GM23338 (cell line): Measurements from ENCODE around the gene ZBTB7C. TPM values are rescaled to one million over a fixed set of nuclear protein-coding genes. Genes with fewer than 3 reads are reported as not detected.

Source experiments
- ATAC-seq: fragments of 200-7000 bp; cut with Tn5 transposase; 3 replicates; pipeline ENCODE4 v1.9.1; 2020
- DNase-seq: peaks from one replicate; pipeline ENCODE4 v3.0.0-alpha.2; 2015; ENCODE audit warnings: low spot score
- H2AFZ ChIP-seq: fragments of 200-600 bp; sonication (generic); 2 replicates; pipeline ENCODE4 v1.8.0; 2016; ENCODE audit warnings: antibody characterized with exemption, mild to moderate bottlenecking, moderate library complexity
- H3F3A ChIP-seq: fragments of 200-600 bp; sonication (generic); replicated peaks from 2 replicates; pipeline ENCODE4 v1.8.0; 2017; ENCODE audit warnings: antibody characterized with exemption, mixed run types, low read depth
- H3K27ac ChIP-seq: fragments of 200-600 bp; sonication (generic); 2 replicates; pipeline ENCODE4 v1.6.1; 2016; ENCODE audit warnings: low read depth
- H3K27me3 ChIP-seq: fragments of 200-600 bp; sonication (generic); 2 replicates; pipeline ENCODE4 v1.8.0; 2016; ENCODE audit warnings: mild to moderate bottlenecking, mixed run types, moderate library complexity; ENCODE audit not compliant: insufficient read depth
- H3K36me3 ChIP-seq: fragments of 200-600 bp; sonication (generic); 2 replicates; pipeline ENCODE4 v1.8.0; 2016; ENCODE audit warnings: mild to moderate bottlenecking; ENCODE audit not compliant: insufficient read depth
- H3K4me1 ChIP-seq: fragments of 200-600 bp; sonication (generic); 2 replicates; pipeline ENCODE4 v1.8.0; 2016; ENCODE audit warnings: mild to moderate bottlenecking, moderate library complexity; ENCODE audit not compliant: insufficient read depth
- H3K4me2 ChIP-seq: fragments of 200-600 bp; sonication (generic); 2 replicates; pipeline ENCODE4 v1.7.1; 2017; ENCODE audit warnings: mixed run types
- H3K4me3 ChIP-seq: fragments of 200-600 bp; sonication (generic); 2 replicates; pipeline ENCODE4 v1.6.1; 2016; ENCODE audit warnings: mixed run types
- H3K79me2 ChIP-seq: fragments of 200-600 bp; sonication (generic); replicated peaks from 2 replicates; pipeline ENCODE4 v1.8.0; 2017; ENCODE audit warnings: mild to moderate bottlenecking; ENCODE audit not compliant: insufficient read depth
- H3K9me2 ChIP-seq: fragments of 200-600 bp; sonication (generic); 2 replicates; pipeline ENCODE4 v1.8.0; 2017; ENCODE audit not compliant: insufficient read depth
- H4K20me1 ChIP-seq: fragments of 200-600 bp; sonication (generic); replicated peaks from 2 replicates; pipeline ENCODE4 v1.8.0; 2017; ENCODE audit warnings: mild to moderate bottlenecking; ENCODE audit not compliant: insufficient read depth
- H3K27ac Mint-ChIP-seq: 2 replicates; pipeline ENCODE4 v1.8.0; 2020; ENCODE audit warnings: inconsistent platforms, mild to moderate bottlenecking, moderate library complexity, mixed read lengths
- H3K27me3 Mint-ChIP-seq: 3 replicates; pipeline ENCODE4 v1.8.0; 2022; ENCODE audit warnings: low read depth, mild to moderate bottlenecking, moderate library complexity, mixed read lengths, inconsistent platforms; ENCODE audit not compliant: insufficient read depth, poor library complexity
- H3K36me3 Mint-ChIP-seq: 3 replicates; pipeline ENCODE4 v1.8.0; 2021; ENCODE audit warnings: low read depth, mild to moderate bottlenecking, inconsistent platforms, moderate library complexity, mixed read lengths
- H3K4me1 Mint-ChIP-seq: 3 replicates; pipeline ENCODE4 v1.8.0; 2020; ENCODE audit warnings: mild to moderate bottlenecking, inconsistent platforms, mixed read lengths
- H3K4me3 Mint-ChIP-seq: 3 replicates; pipeline ENCODE4 v1.8.0; 2021; ENCODE audit warnings: moderate library complexity, mild to moderate bottlenecking, inconsistent platforms, mixed read lengths
- H3K9me3 Mint-ChIP-seq: 3 replicates; pipeline ENCODE4 v1.8.0; 2020; ENCODE audit warnings: moderate library complexity, mild to moderate bottlenecking, inconsistent platforms, mixed read lengths
- EZH2 ChIP-seq: fragments of 200-600 bp; sonication (generic); IDR thresholded peaks from one replicate; pipeline ENCODE4 v1.8.0; 2017; ENCODE audit warnings: antibody characterized with exemption, mild to moderate bottlenecking, low read depth; ENCODE audit not compliant: unreplicated experiment
- EZH2phosphoT487 ChIP-seq: fragments of 200-600 bp; sonication (generic); IDR thresholded peaks from one replicate; pipeline ENCODE4 v1.8.1; 2018; ENCODE audit warnings: antibody characterized with exemption; ENCODE audit not compliant: unreplicated experiment
- JUNB ChIP-seq: IDR thresholded peaks from one replicate; pipeline ENCODE4 v1.6.1; 2016; ENCODE audit warnings: antibody characterized with exemption; ENCODE audit not compliant: unreplicated experiment
- NANOG ChIP-seq: IDR thresholded peaks from 2 replicates; pipeline ENCODE4 v1.6.1; 2016; ENCODE audit warnings: antibody characterized with exemption, borderline replicate concordance
- POLR2AphosphoS5 ChIP-seq: IDR thresholded peaks from 2 replicates; pipeline ENCODE4 v1.6.1; 2016; ENCODE audit warnings: antibody characterized with exemption, low read depth
- STAT1 ChIP-seq: IDR thresholded peaks from one replicate; pipeline ENCODE4 v1.6.1; 2016; ENCODE audit warnings: antibody characterized with exemption; ENCODE audit not compliant: unreplicated experiment
- ZNF114 ChIP-seq: fragments of 250-450 bp; sonication (Bioruptor Pico); IDR thresholded peaks from 2 replicates; pipeline ENCODE4 v1.5.0; 2020; ENCODE audit warnings: mild to moderate bottlenecking, moderate library complexity
- ZNF331 ChIP-seq: fragments of 250-450 bp; sonication (Bioruptor Pico); IDR thresholded peaks from 2 replicates; pipeline ENCODE4 v1.5.0; 2020; ENCODE audit warnings: low read depth, mild to moderate bottlenecking, moderate library complexity
- polyA plus RNA-seq: library from polyadenylated mRNA; unstranded; fragments of >200 nt; fragmentation: Nextera tagmentation; extraction: Ambion mirVana; gene quantifications from 2 replicates; pipeline ENCODE4 v1.2.1, GENCODE V29; 2016
- total RNA-seq: library from RNA; depleted of rRNA; stranded (reverse); fragments of >200 nt; shearing (Covaris generic); gene quantifications from 2 replicates; pipeline ENCODE4 v1.2.3, GENCODE V29; 2014
- TF ChIP-seq, protein P1 (sequence below), 2 experiments: fragments of 200-600 bp in 1 of 2; sonication (generic) in 1 of 2; conservative IDR thresholded peaks; 2 replicates each; pipeline versions ENCODE4 v1.5.1 to v1.6.1; 2016 to 2017; ENCODE audit warnings: antibody characterized with exemption in 2 of 2, low read depth in 2 of 2, mild to moderate bottlenecking in 2 of 2, moderate library complexity in 1 of 2
- TF ChIP-seq, protein P2 (sequence below): IDR thresholded peaks from one replicate; pipeline ENCODE4 v1.6.1; 2018; ENCODE audit warnings: antibody characterized with exemption; ENCODE audit not compliant: unreplicated experiment
- TF ChIP-seq, protein P3 (sequence below): IDR thresholded peaks from 2 replicates; pipeline ENCODE4 v1.6.1; 2016; ENCODE audit warnings: antibody characterized with exemption
- TF ChIP-seq, protein P4 (sequence below): fragments of 250-450 bp; sonication (Bioruptor Pico); IDR thresholded peaks from 2 replicates; pipeline ENCODE4 v1.5.0; 2020; ENCODE audit warnings: mild to moderate bottlenecking, moderate library complexity

Gene ZBTB7C
- total and polyA plus RNA-seq, 2 experiments from 2014 or later: 0.03 to 0.14 TPM

DNA sequence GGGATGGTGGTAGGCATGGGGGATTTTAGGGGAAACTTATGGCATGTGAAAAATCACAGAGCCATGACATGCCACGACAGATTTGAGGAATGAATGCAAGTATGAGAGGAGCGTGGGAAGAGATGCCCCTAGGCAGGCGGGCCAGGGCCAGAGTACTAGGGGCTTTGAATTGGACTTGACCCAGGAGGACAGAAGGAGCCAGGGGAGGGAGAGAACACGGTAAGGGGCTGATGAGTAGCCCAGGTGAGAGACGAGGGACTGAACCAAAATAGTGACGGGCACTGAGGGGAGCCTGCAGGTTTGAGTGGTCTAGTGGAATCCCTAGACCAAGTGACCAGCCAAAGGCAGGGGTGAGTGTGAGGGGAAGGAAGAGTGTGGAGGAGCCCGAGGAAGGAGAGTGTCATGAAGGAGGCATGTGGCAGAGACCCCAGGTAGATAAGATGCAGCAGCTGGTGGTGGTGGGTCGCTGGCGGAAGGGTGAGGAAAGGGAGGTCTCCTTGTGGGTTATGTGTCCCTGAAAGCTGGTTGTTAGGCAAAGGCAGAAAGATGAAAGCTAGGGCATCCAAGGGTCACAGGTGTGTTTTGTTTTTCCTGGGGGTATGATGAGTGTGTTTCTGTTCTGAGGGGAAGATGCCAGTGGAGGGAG, 48.7 kb downstream of the ZBTB7C start:
- Histone ChIP-seq H2AFZ (no peak overlapping the region), H4K20me1 (no peaks in the 10 kb centered on the region), H3K4me3 (no peak overlapping the region), H3K79me2 (no peaks in the 10 kb centered on the region), H3K4me1 (peaks cover 8% of the 10 kb centered on the region), H3K4me2 (no peak overlapping the region), H3K27me3 (no peaks in the 10 kb centered on the region), H3F3A (no peaks in the 10 kb centered on the region), H3K36me3 (peaks cover 7% of the 10 kb centered on the region; the same call in 1 of the 2 replicates), H3K27ac (no peak overlapping the region), H3K9me2 (no peaks in the 10 kb centered on the region)
- H3K36me3 Mint-ChIP-seq: peaks cover 5% of the 10 kb centered on the region; the same call in 2 of the 3 replicates
- H3K27ac Mint-ChIP-seq: no peak overlapping the region
- ATAC-seq: no peak
- TF ChIP-seq JUNB (no peak), ZNF114 (CRISPR knock-in tag) (no peak), EZH2phosphoT487 (no peak), POLR2AphosphoS5 (no peak), ZNF331 (CRISPR knock-in tag) (no peak), STAT1 (no peak), EZH2 (no peak), NANOG (no peak)
- TF ChIP-seq, protein P1, sequence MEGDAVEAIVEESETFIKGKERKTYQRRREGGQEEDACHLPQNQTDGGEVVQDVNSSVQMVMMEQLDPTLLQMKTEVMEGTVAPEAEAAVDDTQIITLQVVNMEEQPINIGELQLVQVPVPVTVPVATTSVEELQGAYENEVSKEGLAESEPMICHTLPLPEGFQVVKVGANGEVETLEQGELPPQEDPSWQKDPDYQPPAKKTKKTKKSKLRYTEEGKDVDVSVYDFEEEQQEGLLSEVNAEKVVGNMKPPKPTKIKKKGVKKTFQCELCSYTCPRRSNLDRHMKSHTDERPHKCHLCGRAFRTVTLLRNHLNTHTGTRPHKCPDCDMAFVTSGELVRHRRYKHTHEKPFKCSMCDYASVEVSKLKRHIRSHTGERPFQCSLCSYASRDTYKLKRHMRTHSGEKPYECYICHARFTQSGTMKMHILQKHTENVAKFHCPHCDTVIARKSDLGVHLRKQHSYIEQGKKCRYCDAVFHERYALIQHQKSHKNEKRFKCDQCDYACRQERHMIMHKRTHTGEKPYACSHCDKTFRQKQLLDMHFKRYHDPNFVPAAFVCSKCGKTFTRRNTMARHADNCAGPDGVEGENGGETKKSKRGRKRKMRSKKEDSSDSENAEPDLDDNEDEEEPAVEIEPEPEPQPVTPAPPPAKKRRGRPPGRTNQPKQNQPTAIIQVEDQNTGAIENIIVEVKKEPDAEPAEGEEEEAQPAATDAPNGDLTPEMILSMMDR (conservative IDR thresholded peaks at IDR 0.05; ENCODE audit: low read depth in 2 of 2): no peak
- TF ChIP-seq, protein P2, sequence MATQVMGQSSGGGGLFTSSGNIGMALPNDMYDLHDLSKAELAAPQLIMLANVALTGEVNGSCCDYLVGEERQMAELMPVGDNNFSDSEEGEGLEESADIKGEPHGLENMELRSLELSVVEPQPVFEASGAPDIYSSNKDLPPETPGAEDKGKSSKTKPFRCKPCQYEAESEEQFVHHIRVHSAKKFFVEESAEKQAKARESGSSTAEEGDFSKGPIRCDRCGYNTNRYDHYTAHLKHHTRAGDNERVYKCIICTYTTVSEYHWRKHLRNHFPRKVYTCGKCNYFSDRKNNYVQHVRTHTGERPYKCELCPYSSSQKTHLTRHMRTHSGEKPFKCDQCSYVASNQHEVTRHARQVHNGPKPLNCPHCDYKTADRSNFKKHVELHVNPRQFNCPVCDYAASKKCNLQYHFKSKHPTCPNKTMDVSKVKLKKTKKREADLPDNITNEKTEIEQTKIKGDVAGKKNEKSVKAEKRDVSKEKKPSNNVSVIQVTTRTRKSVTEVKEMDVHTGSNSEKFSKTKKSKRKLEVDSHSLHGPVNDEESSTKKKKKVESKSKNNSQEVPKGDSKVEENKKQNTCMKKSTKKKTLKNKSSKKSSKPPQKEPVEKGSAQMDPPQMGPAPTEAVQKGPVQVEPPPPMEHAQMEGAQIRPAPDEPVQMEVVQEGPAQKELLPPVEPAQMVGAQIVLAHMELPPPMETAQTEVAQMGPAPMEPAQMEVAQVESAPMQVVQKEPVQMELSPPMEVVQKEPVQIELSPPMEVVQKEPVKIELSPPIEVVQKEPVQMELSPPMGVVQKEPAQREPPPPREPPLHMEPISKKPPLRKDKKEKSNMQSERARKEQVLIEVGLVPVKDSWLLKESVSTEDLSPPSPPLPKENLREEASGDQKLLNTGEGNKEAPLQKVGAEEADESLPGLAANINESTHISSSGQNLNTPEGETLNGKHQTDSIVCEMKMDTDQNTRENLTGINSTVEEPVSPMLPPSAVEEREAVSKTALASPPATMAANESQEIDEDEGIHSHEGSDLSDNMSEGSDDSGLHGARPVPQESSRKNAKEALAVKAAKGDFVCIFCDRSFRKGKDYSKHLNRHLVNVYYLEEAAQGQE: no peak
- TF ChIP-seq, protein P3, sequence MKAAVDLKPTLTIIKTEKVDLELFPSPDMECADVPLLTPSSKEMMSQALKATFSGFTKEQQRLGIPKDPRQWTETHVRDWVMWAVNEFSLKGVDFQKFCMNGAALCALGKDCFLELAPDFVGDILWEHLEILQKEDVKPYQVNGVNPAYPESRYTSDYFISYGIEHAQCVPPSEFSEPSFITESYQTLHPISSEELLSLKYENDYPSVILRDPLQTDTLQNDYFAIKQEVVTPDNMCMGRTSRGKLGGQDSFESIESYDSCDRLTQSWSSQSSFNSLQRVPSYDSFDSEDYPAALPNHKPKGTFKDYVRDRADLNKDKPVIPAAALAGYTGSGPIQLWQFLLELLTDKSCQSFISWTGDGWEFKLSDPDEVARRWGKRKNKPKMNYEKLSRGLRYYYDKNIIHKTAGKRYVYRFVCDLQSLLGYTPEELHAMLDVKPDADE: no peak
- TF ChIP-seq, protein P4, sequence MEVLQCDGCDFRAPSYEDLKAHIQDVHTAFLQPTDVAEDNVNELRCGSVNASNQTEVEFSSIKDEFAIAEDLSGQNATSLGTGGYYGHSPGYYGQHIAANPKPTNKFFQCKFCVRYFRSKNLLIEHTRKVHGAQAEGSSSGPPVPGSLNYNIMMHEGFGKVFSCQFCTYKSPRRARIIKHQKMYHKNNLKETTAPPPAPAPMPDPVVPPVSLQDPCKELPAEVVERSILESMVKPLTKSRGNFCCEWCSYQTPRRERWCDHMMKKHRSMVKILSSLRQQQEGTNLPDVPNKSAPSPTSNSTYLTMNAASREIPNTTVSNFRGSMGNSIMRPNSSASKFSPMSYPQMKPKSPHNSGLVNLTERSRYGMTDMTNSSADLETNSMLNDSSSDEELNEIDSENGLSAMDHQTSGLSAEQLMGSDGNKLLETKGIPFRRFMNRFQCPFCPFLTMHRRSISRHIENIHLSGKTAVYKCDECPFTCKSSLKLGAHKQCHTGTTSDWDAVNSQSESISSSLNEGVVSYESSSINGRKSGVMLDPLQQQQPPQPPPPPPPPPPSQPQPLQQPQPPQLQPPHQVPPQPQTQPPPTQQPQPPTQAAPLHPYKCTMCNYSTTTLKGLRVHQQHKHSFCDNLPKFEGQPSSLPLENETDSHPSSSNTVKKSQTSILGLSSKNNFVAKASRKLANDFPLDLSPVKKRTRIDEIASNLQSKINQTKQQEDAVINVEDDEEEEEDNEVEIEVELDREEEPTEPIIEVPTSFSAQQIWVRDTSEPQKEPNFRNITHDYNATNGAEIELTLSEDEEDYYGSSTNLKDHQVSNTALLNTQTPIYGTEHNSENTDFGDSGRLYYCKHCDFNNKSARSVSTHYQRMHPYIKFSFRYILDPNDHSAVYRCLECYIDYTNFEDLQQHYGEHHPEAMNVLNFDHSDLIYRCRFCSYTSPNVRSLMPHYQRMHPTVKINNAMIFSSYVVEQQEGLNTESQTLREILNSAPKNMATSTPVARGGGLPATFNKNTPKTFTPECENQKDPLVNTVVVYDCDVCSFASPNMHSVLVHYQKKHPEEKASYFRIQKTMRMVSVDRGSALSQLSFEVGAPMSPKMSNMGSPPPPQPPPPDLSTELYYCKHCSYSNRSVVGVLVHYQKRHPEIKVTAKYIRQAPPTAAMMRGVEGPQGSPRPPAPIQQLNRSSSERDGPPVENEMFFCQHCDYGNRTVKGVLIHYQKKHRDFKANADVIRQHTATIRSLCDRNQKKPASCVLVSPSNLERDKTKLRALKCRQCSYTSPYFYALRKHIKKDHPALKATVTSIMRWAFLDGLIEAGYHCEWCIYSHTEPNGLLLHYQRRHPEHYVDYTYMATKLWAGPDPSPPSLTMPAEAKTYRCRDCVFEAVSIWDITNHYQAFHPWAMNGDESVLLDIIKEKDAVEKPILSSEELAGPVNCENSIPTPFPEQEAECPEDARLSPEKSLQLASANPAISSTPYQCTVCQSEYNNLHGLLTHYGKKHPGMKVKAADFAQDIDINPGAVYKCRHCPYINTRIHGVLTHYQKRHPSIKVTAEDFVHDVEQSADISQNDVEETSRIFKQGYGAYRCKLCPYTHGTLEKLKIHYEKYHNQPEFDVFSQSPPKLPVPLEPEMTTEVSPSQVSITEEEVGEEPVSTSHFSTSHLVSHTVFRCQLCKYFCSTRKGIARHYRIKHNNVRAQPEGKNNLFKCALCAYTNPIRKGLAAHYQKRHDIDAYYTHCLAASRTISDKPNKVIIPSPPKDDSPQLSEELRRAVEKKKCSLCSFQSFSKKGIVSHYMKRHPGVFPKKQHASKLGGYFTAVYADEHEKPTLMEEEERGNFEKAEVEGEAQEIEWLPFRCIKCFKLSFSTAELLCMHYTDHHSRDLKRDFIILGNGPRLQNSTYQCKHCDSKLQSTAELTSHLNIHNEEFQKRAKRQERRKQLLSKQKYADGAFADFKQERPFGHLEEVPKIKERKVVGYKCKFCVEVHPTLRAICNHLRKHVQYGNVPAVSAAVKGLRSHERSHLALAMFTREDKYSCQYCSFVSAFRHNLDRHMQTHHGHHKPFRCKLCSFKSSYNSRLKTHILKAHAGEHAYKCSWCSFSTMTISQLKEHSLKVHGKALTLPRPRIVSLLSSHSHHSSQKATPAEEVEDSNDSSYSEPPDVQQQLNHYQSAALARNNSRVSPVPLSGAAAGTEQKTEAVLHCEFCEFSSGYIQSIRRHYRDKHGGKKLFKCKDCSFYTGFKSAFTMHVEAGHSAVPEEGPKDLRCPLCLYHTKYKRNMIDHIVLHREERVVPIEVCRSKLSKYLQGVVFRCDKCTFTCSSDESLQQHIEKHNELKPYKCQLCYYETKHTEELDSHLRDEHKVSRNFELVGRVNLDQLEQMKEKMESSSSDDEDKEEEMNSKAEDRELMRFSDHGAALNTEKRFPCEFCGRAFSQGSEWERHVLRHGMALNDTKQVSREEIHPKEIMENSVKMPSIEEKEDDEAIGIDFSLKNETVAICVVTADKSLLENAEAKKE (CRISPR knock-in tag): no peak
- H3K27me3 Mint-ChIP-seq: peaks cover 14% of the 10 kb centered on the region
- H3K4me3 Mint-ChIP-seq: no peak overlapping the region
- H3K9me3 Mint-ChIP-seq: peaks cover 2% of the 10 kb centered on the region; the same call in 2 of the 3 replicates
- peaks cover 27% of the 10 kb centered on the region for H3K4me1 Mint-ChIP-seq
- DNase-seq: no peak
